ENCODE results near the gene ARID1B.

GRCh38 chr6:156943166-156943565 is 166.0 kb downstream of the ARID1B start:
- no peak for TF ChIP-seq CTCF (IDR thresholded peaks at IDR 0.05; ENCODE audit: insufficient read depth, low read depth, low read length)
- TF ChIP-seq EZH2 (IDR thresholded peaks at IDR 0.05; ENCODE audit: insufficient read depth, low read length) = no peak

All from astrocyte (in vitro differentiated cells and primary cell).